Psoas muscle (tissue), 8 donors: ENCODE results near the gene VAC14. TPM values are rescaled to one million over a fixed set of nuclear protein-coding genes. Genes with fewer than 3 reads are reported as not detected.

Source experiments
- ATAC-seq, 4 donors: fragments of 200-7000 bp; cut with Tn5 transposase; one replicate each; pipeline ENCODE4 v1.9.1; 2020; ENCODE audit warnings: moderate library complexity in 3 of 4, mild to moderate bottlenecking in 2 of 4
- DNase-seq, 2 donors: peaks; one replicate each; pipeline ENCODE4 v3.0.0-alpha.2; 2020
- H3K27ac ChIP-seq: fragments of 200-600 bp; one replicate; pipeline ENCODE4 v1.8.0; 2022
- H3K27me3 ChIP-seq, 3 donors: fragments of 200-600 bp in 1 of 3; one replicate each; pipeline versions ENCODE4 v1.6.1 to v1.8.0; 2013 to 2022; ENCODE audit warnings: low read length in 2 of 3, mild to moderate bottlenecking in 2 of 3, moderate library complexity in 1 of 3; ENCODE audit not compliant: insufficient read depth in 3 of 3
- H3K36me3 ChIP-seq, 2 donors: fragments of 200-600 bp in 1 of 2; one replicate each; pipeline versions ENCODE4 v1.6.1 to v1.8.0; 2013 to 2022; ENCODE audit warnings: low read depth in 1 of 2, mild to moderate bottlenecking in 1 of 2, moderate library complexity in 1 of 2; ENCODE audit not compliant: insufficient read depth in 1 of 2
- H3K4me1 ChIP-seq: fragments of 200-600 bp; one replicate; pipeline ENCODE4 v1.8.0; 2022
- H3K4me3 ChIP-seq: fragments of 200-600 bp; one replicate; pipeline ENCODE4 v1.8.0; 2022; ENCODE audit warnings: mild to moderate bottlenecking
- H3K9me3 ChIP-seq: fragments of 200-600 bp; one replicate; pipeline ENCODE4 v1.8.0; 2022
- WGBS, 3 donors: extraction: QIAGEN DNeasy Blood & Tissue Kit; methylation state at CpG; one replicate each; pipeline versions ENCODE4 v1.1.6 to v1.1.7; 2013; 5-methylcytosine and 5-hydroxymethylcytosine counted together
- intact Hi-C, 2 donors: fragments of 100-400 bp; cut with DNase I; formaldehyde crosslinking; loops; one replicate each; pipeline versions ENCODE4 v1.11.0 to v1.14.2; 2022
- polyA plus RNA-seq, 3 donors: library from polyadenylated mRNA; stranded (reverse); fragments of 200-250 nt; gene quantifications; one replicate each; pipeline ENCODE4 v1.2.3, GENCODE V29; 2013
- total RNA-seq, 4 donors: library from RNA; stranded (reverse); fragmentation: NEBNext Ultra II Directional in 2 of 4; extraction: Animal tissue kit (Norgen Biotek cat#: 25700) in 2 of 4; gene quantifications; one replicate each; pipeline versions ENCODE4 v1.2.1 to v1.2.4, GENCODE V29; 2021 to 2023
- TF ChIP-seq, protein P1 (sequence below): fragments of 200-600 bp; IDR thresholded peaks from one replicate; pipeline ENCODE4 v1.8.0; 2022; ENCODE audit warnings: antibody characterized with exemption
- donor health status: healthy with polysubstance abuse.
- donor health status: DM: no; HTN: no; CAD: no; lungs with moderate emphysema.
- donor health status: Bipolar disorder and iron deficiency.
- donor health status: healthy.
- donor health status: DM: yes; HTN: yes; CAD: no.
- donor health status: DM: no; HTN: no; CAD: no.
- donor health status: DM: no; HTN: no; CAD: no.
- donor health status: DM: yes; HTN: yes; CAD: no.

The VAC14 gene
- total and polyA plus RNA-seq, 7 donors = 19.9 to 24.3 (median 23.0) TPM

DNA sequence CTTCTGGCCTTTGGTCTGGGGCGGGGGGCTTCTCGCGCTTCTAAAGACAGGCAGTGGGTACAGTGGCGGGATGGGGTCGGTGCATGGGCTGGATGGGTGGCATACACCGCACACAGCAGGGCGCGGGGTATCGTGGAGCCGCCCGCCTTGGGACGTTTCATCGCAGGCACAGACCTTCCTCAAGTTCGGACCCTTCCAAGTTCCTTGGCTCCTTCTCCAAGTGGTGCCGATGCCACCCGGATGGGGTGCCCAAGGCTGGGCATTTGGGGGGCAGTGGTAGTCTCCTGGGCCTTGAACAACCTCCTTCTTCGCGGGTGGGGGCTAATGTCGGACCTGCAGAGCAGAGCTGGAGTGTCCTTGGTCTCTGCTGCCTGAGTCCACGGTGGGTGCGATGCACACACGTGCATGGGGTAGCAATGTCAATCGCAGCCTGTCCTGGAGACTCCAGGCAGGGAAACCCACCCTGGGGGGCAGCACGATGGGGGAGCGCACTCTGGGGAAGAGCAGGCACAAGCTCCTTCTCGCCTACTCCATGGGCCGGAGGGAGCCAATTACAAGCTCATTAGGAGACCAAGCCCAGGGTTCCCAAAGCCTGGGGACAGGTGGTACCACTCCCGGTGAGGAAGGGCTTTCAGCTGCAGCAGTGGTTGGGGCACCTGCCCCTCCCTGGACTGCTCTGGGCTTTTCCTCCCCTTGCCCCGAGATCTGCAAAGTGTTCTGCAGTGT, 114.4 kb downstream of the VAC14 start:
- Histone ChIP-seq H3K27me3 (no peaks in the 10 kb centered on the region), H3K9me3 (no peaks in the 10 kb centered on the region), H3K36me3 (peaks cover 0 to 12% of the 10 kb centered on the region in 2 donors), H3K27ac (peak overlapping the region; percentile 86), H3K4me3 (peak overlapping the region; percentile 59), H3K4me1 (peaks cover 83% of the 10 kb centered on the region)
- intact Hi-C loops = no loop called here
- 34 to 45% (median 44%) methylated on average over 20 to 29 of the region's 29 CpGs for WGBS, 3 donors
- ATAC-seq (peak in 3 of 4 donors; percentile 0 to 14 (median 0)), DNase-seq (peak in 1 of 2 donors; percentile 56)
- TF ChIP-seq, protein P1, sequence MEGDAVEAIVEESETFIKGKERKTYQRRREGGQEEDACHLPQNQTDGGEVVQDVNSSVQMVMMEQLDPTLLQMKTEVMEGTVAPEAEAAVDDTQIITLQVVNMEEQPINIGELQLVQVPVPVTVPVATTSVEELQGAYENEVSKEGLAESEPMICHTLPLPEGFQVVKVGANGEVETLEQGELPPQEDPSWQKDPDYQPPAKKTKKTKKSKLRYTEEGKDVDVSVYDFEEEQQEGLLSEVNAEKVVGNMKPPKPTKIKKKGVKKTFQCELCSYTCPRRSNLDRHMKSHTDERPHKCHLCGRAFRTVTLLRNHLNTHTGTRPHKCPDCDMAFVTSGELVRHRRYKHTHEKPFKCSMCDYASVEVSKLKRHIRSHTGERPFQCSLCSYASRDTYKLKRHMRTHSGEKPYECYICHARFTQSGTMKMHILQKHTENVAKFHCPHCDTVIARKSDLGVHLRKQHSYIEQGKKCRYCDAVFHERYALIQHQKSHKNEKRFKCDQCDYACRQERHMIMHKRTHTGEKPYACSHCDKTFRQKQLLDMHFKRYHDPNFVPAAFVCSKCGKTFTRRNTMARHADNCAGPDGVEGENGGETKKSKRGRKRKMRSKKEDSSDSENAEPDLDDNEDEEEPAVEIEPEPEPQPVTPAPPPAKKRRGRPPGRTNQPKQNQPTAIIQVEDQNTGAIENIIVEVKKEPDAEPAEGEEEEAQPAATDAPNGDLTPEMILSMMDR = no peak

DNA sequence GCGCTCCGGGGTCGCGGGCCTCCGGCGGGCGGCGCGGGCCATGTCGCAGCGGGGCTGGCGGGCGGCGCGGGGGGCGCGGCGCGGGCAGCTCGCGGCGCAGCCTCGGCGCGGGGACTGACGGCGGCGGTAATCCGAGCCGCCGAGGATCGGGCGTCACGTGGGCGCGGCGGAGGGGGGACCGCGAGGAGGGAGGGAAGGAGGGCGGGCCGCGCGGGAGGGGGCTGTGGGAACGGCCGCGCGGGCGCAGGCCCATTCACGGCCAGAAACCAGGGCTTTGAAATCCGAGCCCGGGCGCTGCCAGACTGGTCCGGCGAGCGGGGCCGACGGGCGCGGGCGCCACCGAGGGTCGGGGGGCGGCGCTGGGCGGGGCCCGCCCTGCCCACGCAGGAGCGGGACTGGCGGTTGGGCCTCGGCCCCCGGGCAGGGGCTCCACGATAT, 115.0 kb downstream of the VAC14 start, which contains the start of gene MTSS2:
MTSS2 (minus strand) TSS at position 116 of the 438 bp plus-strand sequence. CDS start 262 bp downstream, outside the sequence.
- H3K4me3 ChIP-seq = peak within 1 kb of the TSS; percentile 91
- peak; percentile 89 to 94 for DNase-seq
- intact Hi-C loops = no loop called here
- TF ChIP-seq, protein P1 = no peak
- ATAC-seq = peak; percentile 69 to 72 (median 72)
- peak within 1 kb of the TSS; percentile 86 for H3K27ac ChIP-seq
- H3K9me3 ChIP-seq = no peaks in the 10 kb centered on the region
- peaks cover 0 to 12% of the 10 kb centered on the region in 2 donors for H3K36me3 ChIP-seq
- peaks cover 83% of the 10 kb centered on the region for H3K4me1 ChIP-seq
- H3K27me3 ChIP-seq = no peaks in the 10 kb centered on the region
- WGBS, 3 donors = 1 to 2% (median 1%) methylated on average over 26 to 72 of the region's 72 CpGs

DNA sequence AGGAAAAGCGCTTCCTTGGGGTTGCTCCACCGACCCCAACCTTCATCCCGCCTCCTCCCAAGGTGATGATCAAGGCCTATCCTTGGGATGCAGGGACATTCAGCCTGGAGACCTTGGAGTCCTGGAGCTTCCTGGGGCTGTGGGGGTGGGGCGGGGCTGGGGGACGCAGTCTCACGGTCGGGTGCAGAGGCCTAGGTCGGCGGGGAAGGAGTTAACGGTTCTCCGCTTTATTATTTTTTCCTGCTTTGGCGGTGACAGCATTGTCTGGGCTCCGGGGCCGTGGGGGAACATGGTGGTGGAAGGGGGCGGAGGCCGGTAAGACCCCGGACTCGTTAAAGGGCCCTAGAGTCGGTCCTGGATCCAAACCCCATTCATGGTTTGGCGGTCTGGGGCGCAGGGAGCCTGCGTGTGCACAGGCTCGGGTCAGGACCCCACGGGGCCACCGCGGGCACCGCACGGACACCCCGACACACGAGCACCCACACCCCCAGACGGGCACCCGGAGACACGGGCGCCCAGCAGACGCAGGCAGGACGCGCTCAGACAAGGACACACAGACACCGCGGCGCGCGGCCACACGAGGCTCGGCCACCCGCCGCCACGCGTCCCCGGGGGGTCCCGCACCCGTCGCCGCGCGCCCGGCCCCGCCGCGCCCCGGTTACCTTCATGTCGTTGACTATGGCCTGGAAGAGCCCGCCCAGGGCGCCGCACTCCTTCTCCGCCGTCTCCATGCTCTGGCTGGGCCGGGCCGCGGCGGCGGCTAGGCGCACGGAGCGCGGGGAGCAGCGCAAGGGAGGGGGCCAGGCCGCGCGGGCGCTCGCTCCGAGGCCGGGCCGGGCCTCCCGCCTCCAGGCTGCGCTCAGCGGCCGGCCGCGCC, 115.7 kb downstream of the VAC14 start:
- DNase-seq (peak; percentile 37 to 66), ATAC-seq (peak in 1 of 4 donors; percentile 0)
- peak overlapping the region; percentile 91 for H3K4me3 ChIP-seq
- TF ChIP-seq, protein P1 = no peak
- peaks cover 0 to 19% of the 10 kb centered on the region in 2 donors for H3K36me3 ChIP-seq
- H3K4me1 ChIP-seq = peaks cover 79% of the 10 kb centered on the region
- H3K27me3 ChIP-seq = no peaks in the 10 kb centered on the region
- WGBS, 3 donors = 2 to 3% (median 2%) methylated on average over 39 to 90 of the region's 90 CpGs
- no peaks in the 10 kb centered on the region for H3K9me3 ChIP-seq
- intact Hi-C loops = no loop called here
- H3K27ac ChIP-seq = peak overlapping the region; percentile 86

DNA sequence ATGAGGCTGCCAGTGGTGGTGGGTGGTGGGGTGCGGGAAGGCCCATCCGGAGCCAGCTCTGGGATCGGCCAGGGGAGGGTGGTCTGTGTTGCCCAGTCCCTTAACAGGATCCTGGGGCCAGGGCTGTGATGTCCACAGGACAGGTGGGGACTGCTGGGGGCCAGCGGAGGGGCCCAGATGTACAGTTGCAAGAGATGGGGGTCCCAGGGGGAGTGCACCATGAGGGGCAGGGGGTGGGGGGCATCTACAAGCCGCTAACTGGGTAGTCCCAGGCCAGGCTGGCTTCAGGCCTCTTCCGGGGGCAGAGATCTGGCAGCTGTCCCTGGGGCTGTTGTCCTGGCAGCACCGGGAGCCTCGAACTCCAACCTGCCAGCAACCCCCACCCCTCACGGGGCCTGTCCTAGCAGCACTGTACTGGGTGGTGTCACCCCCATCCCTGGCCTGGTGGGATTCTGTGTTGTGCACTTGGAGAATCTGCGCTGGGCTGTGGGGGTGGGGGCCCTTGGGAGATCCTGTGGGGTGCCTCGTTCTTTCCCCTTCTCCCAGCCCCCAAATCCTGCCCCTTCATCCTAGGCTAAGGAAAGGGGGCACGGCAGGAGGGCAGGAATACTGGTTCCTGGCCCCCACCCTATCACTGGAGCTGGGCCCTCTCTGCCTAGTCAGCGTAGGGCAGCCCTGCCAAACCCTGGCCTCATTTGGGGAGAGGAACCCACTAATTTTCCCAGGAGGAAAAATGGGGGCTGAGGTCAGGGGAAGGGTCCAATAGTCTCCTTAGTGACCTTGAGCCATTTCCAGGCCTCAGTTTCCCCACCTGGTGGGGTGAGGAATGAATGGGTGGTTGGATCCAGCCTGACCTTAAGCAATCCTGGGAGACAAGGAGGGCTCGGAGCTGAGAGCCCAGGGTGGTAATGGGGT, 116.6 kb downstream of the VAC14 start:
- Histone ChIP-seq H3K4me1 (peaks cover 70% of the 10 kb centered on the region), H3K27me3 (no peaks in the 10 kb centered on the region), H3K4me3 (peak overlapping the region; percentile 91), H3K27ac (peak overlapping the region; percentile 86), H3K9me3 (no peaks in the 10 kb centered on the region), H3K36me3 (peaks cover 0 to 26% of the 10 kb centered on the region in 2 donors)
- 43 to 59% (median 43%) methylated on average over 11 to 14 of the region's 14 CpGs for WGBS, 3 donors
- intact Hi-C loops = loop anchor here in 1 of 2 donors (5.0 kb wide), 1 partner anchor 88 kb away; no protein-coding TSS in a partner anchor
- DNase-seq (peak; percentile 25 to 60), ATAC-seq (no peak)
- TF ChIP-seq, protein P1 = no peak
